ENCODE measurements around the gene TOX2.

GRCh38 chr20:43942201-43942590, 27.5 kb downstream of the TOX2 start:
- TF ChIP-seq POLR2AphosphoS5 (IDR thresholded peaks at IDR 0.05; ENCODE audit: low read depth, low read length), result no peak
- no peak for TF ChIP-seq POLR2A (IDR thresholded peaks at IDR 0.05; ENCODE audit: low read depth, low read length)

All from GM12891 (cell line).